RWPE2 (cell line): ENCODE results near the gene TTL.
A peak's percentile ranks its signal among the peaks of the same experiment; 100 is the strongest.

Experiments used
- ATAC-seq: fragments of 200-7000 bp; cut with Tn5 transposase; 3 replicates; pipeline ENCODE4 v1.9.1; 2021; ENCODE audit warnings: low read depth
- DNase-seq: peaks from one replicate; pipeline ENCODE4 v3.0.0-alpha.2; 2020; ENCODE audit warnings: low spot score
- H3K27ac ChIP-seq: fragments of 450-650 bp; 2 replicates; pipeline ENCODE4 v1.5.1; 2017; ENCODE audit warnings: mild to moderate bottlenecking; ENCODE audit not compliant: poor library complexity, severe bottlenecking
- H3K27me3 ChIP-seq: fragments of 250-450 bp; sonication (Bioruptor Pico); 2 replicates; pipeline ENCODE4 v1.5.1; 2021; ENCODE audit warnings: mild to moderate bottlenecking, moderate library complexity; ENCODE audit not compliant: insufficient read depth, poor library complexity, severe bottlenecking
- H3K36me3 ChIP-seq: fragments of 250-450 bp; sonication (Bioruptor Pico); 2 replicates; pipeline ENCODE4 v1.5.1; 2020; ENCODE audit warnings: low read depth, mild to moderate bottlenecking, moderate library complexity
- H3K4me1 ChIP-seq: fragments of 250-450 bp; sonication (Bioruptor Pico); 2 replicates; pipeline ENCODE4 v1.5.1; 2021; ENCODE audit warnings: mild to moderate bottlenecking, moderate library complexity; ENCODE audit not compliant: insufficient read depth, poor library complexity, severe bottlenecking
- H3K4me3 ChIP-seq: fragments of 250-450 bp; sonication (Bioruptor Pico); 2 replicates; pipeline ENCODE4 v1.5.1; 2021; ENCODE audit warnings: mild to moderate bottlenecking, moderate library complexity; ENCODE audit not compliant: severe bottlenecking
- H3K9me3 ChIP-seq: fragments of 250-450 bp; sonication (Bioruptor Pico); 2 replicates; pipeline ENCODE4 v1.5.1; 2021; ENCODE audit warnings: mild to moderate bottlenecking, moderate library complexity; ENCODE audit not compliant: severe bottlenecking
- TF ChIP-seq, protein P1 (sequence below): fragments of 450-650 bp; IDR thresholded peaks from one replicate; pipeline ENCODE4 v1.5.1; 2017; ENCODE audit warnings: mild to moderate bottlenecking, moderate library complexity; ENCODE audit not compliant: poor library complexity, severe bottlenecking

Gene TTL

DNA sequence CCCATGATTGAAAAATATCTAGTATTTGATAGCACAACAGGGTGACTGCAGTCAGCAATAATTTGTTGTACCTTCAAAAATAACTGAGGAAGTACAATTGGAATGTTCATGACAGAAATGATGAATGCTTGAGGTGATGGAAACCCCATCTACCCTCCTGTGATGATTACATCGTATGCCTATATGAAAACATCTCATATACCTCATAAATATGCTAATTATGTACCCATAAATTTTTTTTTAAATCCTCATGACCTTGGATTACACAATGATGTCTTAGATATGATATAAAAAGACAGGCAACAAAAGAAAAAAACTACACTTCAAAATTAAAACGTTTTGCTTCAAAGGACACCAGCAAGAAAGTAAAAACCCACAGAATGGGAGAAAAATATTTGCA is 59.0 kb downstream of the TTL start:
- TF ChIP-seq, protein P1, sequence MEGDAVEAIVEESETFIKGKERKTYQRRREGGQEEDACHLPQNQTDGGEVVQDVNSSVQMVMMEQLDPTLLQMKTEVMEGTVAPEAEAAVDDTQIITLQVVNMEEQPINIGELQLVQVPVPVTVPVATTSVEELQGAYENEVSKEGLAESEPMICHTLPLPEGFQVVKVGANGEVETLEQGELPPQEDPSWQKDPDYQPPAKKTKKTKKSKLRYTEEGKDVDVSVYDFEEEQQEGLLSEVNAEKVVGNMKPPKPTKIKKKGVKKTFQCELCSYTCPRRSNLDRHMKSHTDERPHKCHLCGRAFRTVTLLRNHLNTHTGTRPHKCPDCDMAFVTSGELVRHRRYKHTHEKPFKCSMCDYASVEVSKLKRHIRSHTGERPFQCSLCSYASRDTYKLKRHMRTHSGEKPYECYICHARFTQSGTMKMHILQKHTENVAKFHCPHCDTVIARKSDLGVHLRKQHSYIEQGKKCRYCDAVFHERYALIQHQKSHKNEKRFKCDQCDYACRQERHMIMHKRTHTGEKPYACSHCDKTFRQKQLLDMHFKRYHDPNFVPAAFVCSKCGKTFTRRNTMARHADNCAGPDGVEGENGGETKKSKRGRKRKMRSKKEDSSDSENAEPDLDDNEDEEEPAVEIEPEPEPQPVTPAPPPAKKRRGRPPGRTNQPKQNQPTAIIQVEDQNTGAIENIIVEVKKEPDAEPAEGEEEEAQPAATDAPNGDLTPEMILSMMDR: no peak
- Histone ChIP-seq H3K27ac (no peak overlapping the region), H3K4me3 (no peak overlapping the region)

DNA sequence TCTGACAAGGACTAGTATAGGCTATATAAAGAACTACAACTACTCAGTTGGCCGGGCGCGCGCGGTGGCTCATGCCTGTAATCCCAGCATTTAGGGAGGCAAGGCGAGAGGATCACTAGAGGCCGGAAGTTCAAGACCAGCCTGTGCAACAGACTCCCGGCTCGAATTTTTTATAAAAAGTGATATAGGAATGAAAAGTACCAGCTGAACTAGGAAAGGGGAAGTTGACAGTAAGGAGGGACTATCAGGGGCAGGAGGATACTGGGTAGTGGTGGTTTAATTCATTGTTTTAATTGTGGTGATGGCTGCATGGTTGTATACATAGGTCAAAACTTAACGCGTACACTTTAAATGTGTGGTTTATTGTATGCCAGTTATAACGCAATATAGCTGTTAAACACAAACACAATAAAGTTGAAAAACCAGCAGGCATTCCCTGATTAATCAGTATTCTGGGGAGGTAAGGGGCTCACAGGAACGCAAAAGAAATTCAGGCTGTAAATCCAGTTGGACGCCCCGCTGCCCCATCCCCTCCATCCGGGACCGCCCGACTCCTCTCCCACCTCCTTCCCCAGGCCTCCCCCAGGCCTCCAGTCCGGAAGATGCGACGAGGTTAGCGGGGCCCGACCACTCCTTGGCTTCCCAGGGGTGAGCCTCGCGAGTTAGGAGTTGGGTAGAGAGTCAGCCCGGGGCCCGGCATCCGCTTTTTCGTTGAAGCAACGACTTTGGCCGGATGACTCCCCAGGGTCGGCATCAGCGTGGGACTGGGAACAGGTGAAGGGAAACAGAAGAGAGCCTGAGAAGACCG is 59.6 kb downstream of the TTL start:
- TF ChIP-seq, protein P1: no peak
- no peaks in the 10 kb centered on the region for H3K9me3 ChIP-seq
- H3K27ac ChIP-seq: peak overlapping the region; percentile 43
- H3K4me3 ChIP-seq: peak overlapping the region; percentile 83
- H3K27me3 ChIP-seq: no peaks in the 10 kb centered on the region
- peaks cover 6% of the 10 kb centered on the region for H3K36me3 ChIP-seq
- H3K4me1 ChIP-seq: peaks cover 13% of the 10 kb centered on the region
- peak; percentile 69 for DNase-seq
- ATAC-seq: peak; percentile 73

More for the DNA sequence above, 59.0 kb downstream of the TTL start:
- peaks cover 13% of the 10 kb centered on the region for H3K4me1 ChIP-seq
- H3K9me3 ChIP-seq: no peaks in the 10 kb centered on the region
- DNase-seq: no peak
- H3K36me3 ChIP-seq: peaks cover 3% of the 10 kb centered on the region
- H3K27me3 ChIP-seq: no peaks in the 10 kb centered on the region
- ATAC-seq: no peak

DNA sequence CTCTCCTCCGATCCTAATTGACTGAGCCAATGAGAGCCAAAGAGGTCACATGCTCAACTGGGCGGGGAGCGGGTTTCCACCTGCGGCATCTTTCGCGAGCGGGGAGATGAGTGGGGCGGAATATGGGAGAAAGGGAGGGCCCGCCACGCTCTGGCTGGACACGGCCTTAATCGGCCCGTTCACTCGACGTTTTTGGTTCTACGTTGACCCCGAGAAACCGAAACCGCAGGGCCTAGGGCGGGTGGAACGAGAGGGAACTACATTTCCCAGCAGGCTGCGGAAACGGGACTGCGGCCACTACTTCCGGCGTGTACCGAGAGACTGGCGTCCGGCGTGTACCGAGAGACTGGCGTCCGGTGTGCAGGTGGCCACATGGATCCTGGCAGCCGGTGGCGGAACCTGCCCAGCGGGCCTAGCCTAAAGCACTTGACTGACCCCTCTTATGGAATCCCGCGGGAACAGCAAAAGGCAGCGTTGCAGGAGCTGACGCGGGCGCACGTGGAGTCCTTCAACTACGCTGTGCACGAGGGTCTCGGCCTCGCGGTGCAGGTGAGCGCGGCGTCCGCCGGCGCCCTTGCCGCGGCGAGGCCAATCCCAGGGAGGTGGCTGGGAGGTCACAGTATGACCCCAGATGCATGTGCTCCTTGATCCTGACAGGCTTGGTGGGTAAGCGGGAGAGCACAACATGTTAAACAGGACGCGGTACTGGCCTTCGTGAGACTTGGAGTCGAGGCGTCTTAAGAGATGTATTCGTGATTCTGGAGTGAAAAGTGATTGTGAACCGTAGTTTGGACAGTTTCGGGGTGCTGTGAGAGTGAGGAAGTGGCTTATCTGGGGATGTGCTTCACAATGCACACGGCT is 60.4 kb downstream of the TTL start, which contains the start of gene POLR1B:
Gene POLR1B (plus strand): TSS at position 343 of the 861 bp plus-strand sequence. CDS start 30 bp downstream, at position 373.
- Histone ChIP-seq H3K27me3 (no peaks in the 10 kb centered on the region), H3K27ac (peak within 1 kb of the TSS; percentile 43), H3K36me3 (peaks cover 14% of the 10 kb centered on the region), H3K4me1 (peaks cover 13% of the 10 kb centered on the region), H3K4me3 (peak within 1 kb of the TSS; percentile 83), H3K9me3 (no peaks in the 10 kb centered on the region)
- DNase-seq: peak; percentile 83
- ATAC-seq: peak; percentile 82
- TF ChIP-seq, protein P1: no peak

DNA sequence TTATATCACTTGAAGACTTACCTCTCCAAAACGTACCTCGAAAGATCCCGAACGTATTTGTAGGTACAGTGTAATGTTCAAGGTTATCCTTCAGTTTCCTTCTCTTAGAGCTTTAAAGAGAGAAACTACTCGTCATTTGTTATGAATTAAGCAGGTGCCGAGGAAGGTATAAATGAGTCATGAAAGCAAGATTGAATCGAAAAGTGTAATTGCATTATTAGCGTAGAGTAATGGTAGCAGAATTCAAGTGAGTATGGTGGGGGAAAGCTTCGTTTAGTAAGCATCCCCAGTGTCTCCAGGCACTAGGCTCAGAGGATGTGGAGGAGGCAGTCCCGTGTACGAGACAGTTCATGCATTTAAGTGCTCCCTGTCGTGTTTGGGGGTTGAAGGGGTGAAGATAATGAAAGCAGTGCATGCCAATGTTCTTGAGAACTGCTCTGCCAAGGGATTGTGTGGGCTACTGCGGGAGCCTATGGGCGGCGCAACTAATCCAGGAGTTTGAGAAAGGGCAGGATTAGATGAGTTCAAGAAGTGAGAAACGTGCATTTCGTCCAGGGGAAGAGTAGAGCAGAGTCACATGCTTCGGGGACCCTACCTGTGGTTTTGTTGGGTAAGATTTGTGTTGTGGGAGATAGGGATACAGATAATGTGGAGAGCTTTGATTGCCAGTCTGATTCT is 61.2 kb downstream of the TTL start:
- Histone ChIP-seq H3K4me1 (peaks cover 13% of the 10 kb centered on the region), H3K9me3 (no peaks in the 10 kb centered on the region), H3K27ac (peak overlapping the region; percentile 43), H3K36me3 (peaks cover 22% of the 10 kb centered on the region), H3K27me3 (no peaks in the 10 kb centered on the region), H3K4me3 (peak overlapping the region; percentile 83)
- TF ChIP-seq, protein P1: no peak
- ATAC-seq: peak; percentile 13
- no peak for DNase-seq
